Measurements from ENCODE around the gene HHLA2.

- TF ChIP-seq ZFP30 (CRISPR knock-in tag; IDR thresholded peaks at IDR 0.05) (no peak), ZC3H10 (CRISPR knock-in tag; IDR thresholded peaks at IDR 0.05) (no peak), CREB5 (CRISPR knock-in tag; IDR thresholded peaks at IDR 0.05; ENCODE audit: low read depth) (no peak), TSHZ2 (CRISPR knock-in tag; IDR thresholded peaks at IDR 0.05) (no peak), ISL1 (CRISPR knock-in tag; IDR thresholded peaks at IDR 0.05) (no peak), ARNTL (CRISPR knock-in tag; IDR thresholded peaks at IDR 0.05; ENCODE audit: borderline replicate concordance, low read depth) (no peak), ZNF70 (CRISPR knock-in tag; IDR thresholded peaks at IDR 0.05) (no peak), RARB (CRISPR knock-in tag; IDR thresholded peaks at IDR 0.05) (no peak), SNAI2 (CRISPR knock-in tag; IDR thresholded peaks at IDR 0.05) (no peak), BACH2 (CRISPR knock-in tag; IDR thresholded peaks at IDR 0.05; ENCODE audit: borderline replicate concordance) (no peak), ZNF8 (CRISPR knock-in tag; IDR thresholded peaks at IDR 0.05) (no peak), CSDC2 (CRISPR knock-in tag; IDR thresholded peaks at IDR 0.05) (no peak), CSRNP3 (CRISPR knock-in tag; IDR thresholded peaks at IDR 0.05) (no peak)
Observed at GRCh38 chr3:108327168-108327567, 30.8 kb downstream of the HHLA2 start.

Data from SK-N-SH treated with all-trans-retinoic acid at 6 μM for 48 hours (cell line).